ENCODE measurements around the gene P2RX6. TPM values are rescaled to one million over a fixed set of nuclear protein-coding genes. Genes with fewer than 3 reads are reported as not detected.
A peak's percentile ranks its signal among the peaks of the same experiment; 100 is the strongest.

Gene P2RX6
- total and polyA plus RNA-seq, 9 of the 15 experiments (the other 6 are each of a cell fraction or from before 2014, with no cell fraction given), result 0.01 to 3.9 (median 1.5) TPM; not detected in 1

DNA sequence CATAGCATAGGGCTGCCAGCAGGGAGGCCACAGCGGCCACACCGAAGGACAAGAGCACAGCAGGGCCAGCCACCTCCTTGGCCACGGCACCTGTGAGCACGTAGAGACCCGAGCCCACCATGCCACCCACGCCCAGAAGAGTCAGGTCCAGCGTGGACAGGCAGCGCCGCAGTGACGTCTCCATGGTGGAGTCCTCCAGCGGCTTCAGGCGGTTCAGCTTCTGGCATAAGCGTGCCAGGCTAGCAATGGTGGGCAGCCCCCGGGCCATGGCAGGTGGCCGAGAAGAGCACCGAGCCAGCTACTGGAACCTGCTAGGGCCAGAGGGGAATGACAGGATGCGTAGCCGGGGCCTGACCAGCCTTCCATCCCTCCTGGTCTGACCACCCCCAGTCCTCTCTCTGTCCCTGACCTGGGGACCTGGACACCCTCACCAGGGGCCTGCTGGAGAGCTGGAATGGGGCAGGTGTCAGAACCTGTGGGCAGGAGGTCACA lies 16.6 kb downstream of the P2RX6 start (continued):
- TF ChIP-seq, protein P1, sequence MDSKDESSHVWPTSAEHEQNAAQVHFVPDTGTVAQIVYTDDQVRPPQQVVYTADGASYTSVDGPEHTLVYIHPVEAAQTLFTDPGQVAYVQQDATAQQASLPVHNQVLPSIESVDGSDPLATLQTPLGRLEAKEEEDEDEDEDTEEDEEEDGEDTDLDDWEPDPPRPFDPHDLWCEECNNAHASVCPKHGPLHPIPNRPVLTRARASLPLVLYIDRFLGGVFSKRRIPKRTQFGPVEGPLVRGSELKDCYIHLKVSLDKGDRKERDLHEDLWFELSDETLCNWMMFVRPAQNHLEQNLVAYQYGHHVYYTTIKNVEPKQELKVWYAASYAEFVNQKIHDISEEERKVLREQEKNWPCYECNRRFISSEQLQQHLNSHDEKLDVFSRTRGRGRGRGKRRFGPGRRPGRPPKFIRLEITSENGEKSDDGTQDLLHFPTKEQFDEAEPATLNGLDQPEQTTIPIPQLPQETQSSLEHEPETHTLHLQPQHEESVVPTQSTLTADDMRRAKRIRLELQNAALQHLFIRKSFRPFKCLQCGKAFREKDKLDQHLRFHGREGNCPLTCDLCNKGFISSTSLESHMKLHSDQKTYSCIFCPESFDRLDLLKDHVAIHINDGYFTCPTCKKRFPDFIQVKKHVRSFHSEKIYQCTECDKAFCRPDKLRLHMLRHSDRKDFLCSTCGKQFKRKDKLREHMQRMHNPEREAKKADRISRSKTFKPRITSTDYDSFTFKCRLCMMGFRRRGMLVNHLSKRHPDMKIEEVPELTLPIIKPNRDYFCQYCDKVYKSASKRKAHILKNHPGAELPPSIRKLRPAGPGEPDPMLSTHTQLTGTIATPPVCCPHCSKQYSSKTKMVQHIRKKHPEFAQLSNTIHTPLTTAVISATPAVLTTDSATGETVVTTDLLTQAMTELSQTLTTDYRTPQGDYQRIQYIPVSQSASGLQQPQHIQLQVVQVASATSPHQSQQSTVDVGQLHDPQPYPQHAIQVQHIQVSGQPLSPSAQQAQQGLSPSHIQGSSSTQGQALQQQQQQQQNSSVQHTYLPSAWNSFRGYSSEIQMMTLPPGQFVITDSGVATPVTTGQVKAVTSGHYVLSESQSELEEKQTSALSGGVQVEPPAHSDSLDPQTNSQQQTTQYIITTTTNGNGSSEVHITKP (IDR thresholded peaks at IDR 0.05; ENCODE audit: partially characterized antibody), result no peak
- TF ChIP-seq FOSL1 (tag; conservative IDR thresholded peaks at IDR 0.05) (no peak), NR2C1 (IDR thresholded peaks at IDR 0.05) (no peak), NR2C1 (tag; IDR thresholded peaks at IDR 0.05) (no peak), SMARCC2 (IDR thresholded peaks at IDR 0.05; ENCODE audit: low read depth) (no peak), RCOR1 (IDR thresholded peaks at IDR 0.05; ENCODE audit: borderline replicate concordance in 1 of 2, low read depth in 2 of 2, low read length in 2 of 2) (no peak), RBM14 (IDR thresholded peaks at IDR 0.05; ENCODE audit: borderline replicate concordance, insufficient read depth, low read depth, low read length) (0 out of 2 replicates have a peak, but pooled peaks have one; percentile 49), RFX5 (IDR thresholded peaks at IDR 0.05; ENCODE audit: low read depth, low read length) (no peak), HNRNPLL (IDR thresholded peaks at IDR 0.05; ENCODE audit: low read depth, low read length, poor library complexity, severe bottlenecking) (no peak), ZNF184 (CRISPR knock-in tag; IDR thresholded peaks at IDR 0.05) (peak; percentile 3; the same call in 1 of the 2 replicates), HMGN3 (IDR thresholded peaks at IDR 0.05; ENCODE audit: borderline replicate concordance, extremely low read depth, insufficient read length, low read depth, low read length) (peak; percentile 37), KLF1 (tag; IDR thresholded peaks at IDR 0.05) (no peak), HNRNPH1 (optimal IDR thresholded peaks at IDR 0.05; ENCODE audit: low read depth, low read length) (no peak)
- TF ChIP-seq, protein P2, sequence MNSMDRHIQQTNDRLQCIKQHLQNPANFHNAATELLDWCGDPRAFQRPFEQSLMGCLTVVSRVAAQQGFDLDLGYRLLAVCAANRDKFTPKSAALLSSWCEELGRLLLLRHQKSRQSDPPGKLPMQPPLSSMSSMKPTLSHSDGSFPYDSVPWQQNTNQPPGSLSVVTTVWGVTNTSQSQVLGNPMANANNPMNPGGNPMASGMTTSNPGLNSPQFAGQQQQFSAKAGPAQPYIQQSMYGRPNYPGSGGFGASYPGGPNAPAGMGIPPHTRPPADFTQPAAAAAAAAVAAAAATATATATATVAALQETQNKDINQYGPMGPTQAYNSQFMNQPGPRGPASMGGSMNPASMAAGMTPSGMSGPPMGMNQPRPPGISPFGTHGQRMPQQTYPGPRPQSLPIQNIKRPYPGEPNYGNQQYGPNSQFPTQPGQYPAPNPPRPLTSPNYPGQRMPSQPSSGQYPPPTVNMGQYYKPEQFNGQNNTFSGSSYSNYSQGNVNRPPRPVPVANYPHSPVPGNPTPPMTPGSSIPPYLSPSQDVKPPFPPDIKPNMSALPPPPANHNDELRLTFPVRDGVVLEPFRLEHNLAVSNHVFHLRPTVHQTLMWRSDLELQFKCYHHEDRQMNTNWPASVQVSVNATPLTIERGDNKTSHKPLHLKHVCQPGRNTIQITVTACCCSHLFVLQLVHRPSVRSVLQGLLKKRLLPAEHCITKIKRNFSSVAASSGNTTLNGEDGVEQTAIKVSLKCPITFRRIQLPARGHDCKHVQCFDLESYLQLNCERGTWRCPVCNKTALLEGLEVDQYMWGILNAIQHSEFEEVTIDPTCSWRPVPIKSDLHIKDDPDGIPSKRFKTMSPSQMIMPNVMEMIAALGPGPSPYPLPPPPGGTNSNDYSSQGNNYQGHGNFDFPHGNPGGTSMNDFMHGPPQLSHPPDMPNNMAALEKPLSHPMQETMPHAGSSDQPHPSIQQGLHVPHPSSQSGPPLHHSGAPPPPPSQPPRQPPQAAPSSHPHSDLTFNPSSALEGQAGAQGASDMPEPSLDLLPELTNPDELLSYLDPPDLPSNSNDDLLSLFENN (IDR thresholded peaks at IDR 0.05; ENCODE audit: low read depth in 2 of 2, low read length in 2 of 2), result no peak
- TF ChIP-seq, protein P3, sequence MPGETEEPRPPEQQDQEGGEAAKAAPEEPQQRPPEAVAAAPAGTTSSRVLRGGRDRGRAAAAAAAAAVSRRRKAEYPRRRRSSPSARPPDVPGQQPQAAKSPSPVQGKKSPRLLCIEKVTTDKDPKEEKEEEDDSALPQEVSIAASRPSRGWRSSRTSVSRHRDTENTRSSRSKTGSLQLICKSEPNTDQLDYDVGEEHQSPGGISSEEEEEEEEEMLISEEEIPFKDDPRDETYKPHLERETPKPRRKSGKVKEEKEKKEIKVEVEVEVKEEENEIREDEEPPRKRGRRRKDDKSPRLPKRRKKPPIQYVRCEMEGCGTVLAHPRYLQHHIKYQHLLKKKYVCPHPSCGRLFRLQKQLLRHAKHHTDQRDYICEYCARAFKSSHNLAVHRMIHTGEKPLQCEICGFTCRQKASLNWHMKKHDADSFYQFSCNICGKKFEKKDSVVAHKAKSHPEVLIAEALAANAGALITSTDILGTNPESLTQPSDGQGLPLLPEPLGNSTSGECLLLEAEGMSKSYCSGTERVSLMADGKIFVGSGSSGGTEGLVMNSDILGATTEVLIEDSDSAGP (CRISPR knock-in tag; IDR thresholded peaks at IDR 0.05), result 0 out of 2 replicates have a peak, but pooled peaks have one; percentile 59
- TF ChIP-seq, protein P4, sequence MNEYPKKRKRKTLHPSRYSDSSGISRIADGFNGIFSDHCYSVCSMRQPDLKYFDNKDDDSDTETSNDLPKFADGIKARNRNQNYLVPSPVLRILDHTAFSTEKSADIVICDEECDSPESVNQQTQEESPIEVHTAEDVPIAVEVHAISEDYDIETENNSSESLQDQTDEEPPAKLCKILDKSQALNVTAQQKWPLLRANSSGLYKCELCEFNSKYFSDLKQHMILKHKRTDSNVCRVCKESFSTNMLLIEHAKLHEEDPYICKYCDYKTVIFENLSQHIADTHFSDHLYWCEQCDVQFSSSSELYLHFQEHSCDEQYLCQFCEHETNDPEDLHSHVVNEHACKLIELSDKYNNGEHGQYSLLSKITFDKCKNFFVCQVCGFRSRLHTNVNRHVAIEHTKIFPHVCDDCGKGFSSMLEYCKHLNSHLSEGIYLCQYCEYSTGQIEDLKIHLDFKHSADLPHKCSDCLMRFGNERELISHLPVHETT (CRISPR knock-in tag; conservative IDR thresholded peaks at IDR 0.05 in 1 of 2, IDR thresholded peaks at IDR 0.05 in 1 of 2), result no peak

Data from K562 (cell line).